ENCODE measurements around the gene RNF138.
"Not testable (repeated sequence)": the region's sequence is repeated elsewhere in the genome, so short reads cannot be mapped to it uniquely, and the experiment has no call there.

GRCh38 chr18:32176745-32177144, 85.1 kb downstream of the RNF138 start:
- TF ChIP-seq, protein P1, sequence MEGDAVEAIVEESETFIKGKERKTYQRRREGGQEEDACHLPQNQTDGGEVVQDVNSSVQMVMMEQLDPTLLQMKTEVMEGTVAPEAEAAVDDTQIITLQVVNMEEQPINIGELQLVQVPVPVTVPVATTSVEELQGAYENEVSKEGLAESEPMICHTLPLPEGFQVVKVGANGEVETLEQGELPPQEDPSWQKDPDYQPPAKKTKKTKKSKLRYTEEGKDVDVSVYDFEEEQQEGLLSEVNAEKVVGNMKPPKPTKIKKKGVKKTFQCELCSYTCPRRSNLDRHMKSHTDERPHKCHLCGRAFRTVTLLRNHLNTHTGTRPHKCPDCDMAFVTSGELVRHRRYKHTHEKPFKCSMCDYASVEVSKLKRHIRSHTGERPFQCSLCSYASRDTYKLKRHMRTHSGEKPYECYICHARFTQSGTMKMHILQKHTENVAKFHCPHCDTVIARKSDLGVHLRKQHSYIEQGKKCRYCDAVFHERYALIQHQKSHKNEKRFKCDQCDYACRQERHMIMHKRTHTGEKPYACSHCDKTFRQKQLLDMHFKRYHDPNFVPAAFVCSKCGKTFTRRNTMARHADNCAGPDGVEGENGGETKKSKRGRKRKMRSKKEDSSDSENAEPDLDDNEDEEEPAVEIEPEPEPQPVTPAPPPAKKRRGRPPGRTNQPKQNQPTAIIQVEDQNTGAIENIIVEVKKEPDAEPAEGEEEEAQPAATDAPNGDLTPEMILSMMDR (IDR thresholded peaks at IDR 0.05) = not testable (repeated sequence)
- TF ChIP-seq POLR2AphosphoS5 (IDR thresholded peaks at IDR 0.05) = not testable (repeated sequence)

All from upper lobe of left lung (tissue), 4 donors.